ENCODE data around the gene RBL1.
"Not testable (repeated sequence)": the region's sequence is repeated elsewhere in the genome, so short reads cannot be mapped to it uniquely, and the experiment has no call there.

Gene RBL1

GRCh38 chr20:37042986-37043972 is 52.5 kb downstream of the RBL1 start:
- no peaks in the 10 kb centered on the region for H3K4me1 ChIP-seq (ENCODE audit: control insufficient read depth, insufficient read depth, low read length)
- no peak overlapping the region for H3K4me3 ChIP-seq (ENCODE audit: low read depth, low read length)
- TF ChIP-seq, protein P1, sequence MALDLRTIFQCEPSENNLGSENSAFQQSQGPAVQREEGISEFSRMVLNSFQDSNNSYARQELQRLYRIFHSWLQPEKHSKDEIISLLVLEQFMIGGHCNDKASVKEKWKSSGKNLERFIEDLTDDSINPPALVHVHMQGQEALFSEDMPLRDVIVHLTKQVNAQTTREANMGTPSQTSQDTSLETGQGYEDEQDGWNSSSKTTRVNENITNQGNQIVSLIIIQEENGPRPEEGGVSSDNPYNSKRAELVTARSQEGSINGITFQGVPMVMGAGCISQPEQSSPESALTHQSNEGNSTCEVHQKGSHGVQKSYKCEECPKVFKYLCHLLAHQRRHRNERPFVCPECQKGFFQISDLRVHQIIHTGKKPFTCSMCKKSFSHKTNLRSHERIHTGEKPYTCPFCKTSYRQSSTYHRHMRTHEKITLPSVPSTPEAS (tag by site-specific recombination; IDR thresholded peaks at IDR 0.05), result 0 out of 2 replicates have a peak, but pooled peaks have one; percentile 46
- TF ChIP-seq ZNF658 (tag by site-specific recombination; IDR thresholded peaks at IDR 0.05) (no peak), ZNF121 (tag by site-specific recombination; IDR thresholded peaks at IDR 0.05) (no peak)
- H3K9me3 ChIP-seq (ENCODE audit: control insufficient read depth, insufficient read depth, low read depth, low read length), result no peaks in the 10 kb centered on the region
- ChIA-PET POLR2A (interaction anchor here (0.7 kb wide), 1 partner anchor 100 kb away, joined by 7 read pairs; no protein-coding TSS in a partner anchor), CTCF (no interaction called here)
- peaks cover 73 to 90% of the 10 kb centered on the region in 2 experiments for H3K36me3 ChIP-seq (ENCODE audit: control insufficient read depth in 2 of 2, insufficient read depth in 1 of 2, low read length in 2 of 2)
- no peak overlapping the region for H3K27ac ChIP-seq (ENCODE audit: extremely low read depth, low read depth, low read length)

DNA sequence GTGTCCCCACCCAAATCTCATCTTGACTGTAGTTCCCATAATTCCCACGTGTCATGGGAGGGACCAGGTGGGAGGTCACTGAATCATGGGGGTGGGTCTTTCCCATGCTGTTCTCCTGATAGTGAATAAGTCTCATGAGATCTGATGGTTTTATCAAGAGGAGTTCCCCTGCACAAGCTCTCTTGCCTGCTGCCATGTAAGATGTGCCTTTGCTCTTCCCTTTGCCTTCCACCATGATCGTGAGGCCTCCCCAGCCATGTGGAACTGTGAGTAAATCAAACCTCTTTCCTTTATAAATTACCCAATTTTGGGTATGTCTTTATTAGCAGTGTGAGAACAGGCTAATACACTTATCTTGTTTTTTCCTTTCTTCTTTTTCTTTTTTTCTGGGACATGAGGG is 56.4 kb downstream of the RBL1 start:
- POLR2A ChIA-PET; H3K9me3 ChIP-seq (ENCODE audit: control insufficient read depth, insufficient read depth, low read depth, low read length); H3K4me3 ChIP-seq (ENCODE audit: low read depth, low read length); H3K27ac ChIP-seq (ENCODE audit: extremely low read depth, low read depth, low read length); H3K4me1 ChIP-seq (ENCODE audit: control insufficient read depth, insufficient read depth, low read length): not testable (repeated sequence)
- TF ChIP-seq SETDB1 (IDR thresholded peaks at IDR 0.05; ENCODE audit: insufficient read length, low read length), result peak; percentile 16
- TF ChIP-seq ZSCAN5A (tag by site-specific recombination; IDR thresholded peaks at IDR 0.05), result 0 out of 2 replicates have a peak, but pooled peaks have one; percentile 48
- TF ChIP-seq, protein P2, sequence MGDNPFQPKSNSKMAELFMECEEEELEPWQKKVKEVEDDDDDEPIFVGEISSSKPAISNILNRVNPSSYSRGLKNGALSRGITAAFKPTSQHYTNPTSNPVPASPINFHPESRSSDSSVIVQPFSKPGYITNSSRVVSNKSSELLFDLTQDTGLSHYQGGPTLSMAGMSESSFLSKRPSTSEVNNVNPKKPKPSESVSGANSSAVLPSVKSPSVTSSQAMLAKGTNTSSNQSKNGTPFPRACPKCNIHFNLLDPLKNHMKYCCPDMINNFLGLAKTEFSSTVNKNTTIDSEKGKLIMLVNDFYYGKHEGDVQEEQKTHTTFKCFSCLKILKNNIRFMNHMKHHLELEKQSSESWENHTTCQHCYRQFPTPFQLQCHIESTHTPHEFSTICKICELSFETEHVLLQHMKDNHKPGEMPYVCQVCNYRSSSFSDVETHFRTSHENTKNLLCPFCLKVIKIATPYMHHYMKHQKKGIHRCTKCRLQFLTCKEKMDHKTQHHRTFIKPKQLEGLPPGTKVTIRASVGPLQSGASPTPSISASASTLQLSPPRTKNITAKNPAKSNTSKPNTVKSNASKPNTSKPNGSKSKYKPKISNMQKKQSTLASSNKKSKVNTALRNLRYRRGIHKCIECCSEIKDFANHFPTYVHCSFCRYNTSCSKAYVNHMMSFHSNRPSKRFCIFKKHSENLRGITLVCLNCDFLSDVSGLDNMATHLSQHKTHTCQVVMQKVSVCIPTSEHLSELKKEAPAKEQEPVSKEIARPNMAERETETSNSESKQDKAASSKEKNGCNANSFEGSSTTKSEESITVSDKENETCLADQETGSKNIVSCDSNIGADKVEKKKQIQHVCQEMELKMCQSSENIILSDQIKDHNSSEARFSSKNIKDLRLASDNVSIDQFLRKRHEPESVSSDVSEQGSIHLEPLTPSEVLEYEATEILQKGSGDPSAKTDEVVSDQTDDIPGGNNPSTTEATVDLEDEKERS (tag by site-specific recombination; IDR thresholded peaks at IDR 0.05), result 0 out of 2 replicates have a peak, but pooled peaks have one; percentile 7
- CTCF ChIA-PET, result interaction anchor here (1.4 kb wide), 1 partner anchor 152 kb away, joined by 3 read pairs; no protein-coding TSS in a partner anchor
- H3K36me3 ChIP-seq (ENCODE audit: control insufficient read depth in 2 of 2, insufficient read depth in 1 of 2, low read length in 2 of 2), result peaks cover 55 to 77% of the 10 kb centered on the region in 2 experiments

- Histone ChIP-seq H3K36me3 (ENCODE audit: control insufficient read depth in 2 of 2, insufficient read depth in 1 of 2, low read length in 2 of 2) (peaks cover 59 to 68% of the 10 kb centered on the region in 2 experiments), H3K27ac (ENCODE audit: extremely low read depth, low read depth, low read length) (no peak overlapping the region), H3K4me3 (ENCODE audit: low read depth, low read length) (no peak overlapping the region), H3K4me1 (ENCODE audit: control insufficient read depth, insufficient read depth, low read length) (no peaks in the 10 kb centered on the region), H3K9me3 (ENCODE audit: control insufficient read depth, insufficient read depth, low read depth, low read length) (no peaks in the 10 kb centered on the region)
- POLR2A ChIA-PET, result no interaction called here
- CTCF ChIA-PET, result no interaction called here
- peak; percentile 94 for TF ChIP-seq ZNF146 (tag by site-specific recombination; IDR thresholded peaks at IDR 0.05)
- no peak for TF ChIP-seq ZNF155 (tag by site-specific recombination; IDR thresholded peaks at IDR 0.05)
- no peak for TF ChIP-seq ZNF324 (tag by site-specific recombination; IDR thresholded peaks at IDR 0.05)
These were observed 63.7 kb downstream of the RBL1 start for GRCh38 chr20:37032077-37032476.

DNA sequence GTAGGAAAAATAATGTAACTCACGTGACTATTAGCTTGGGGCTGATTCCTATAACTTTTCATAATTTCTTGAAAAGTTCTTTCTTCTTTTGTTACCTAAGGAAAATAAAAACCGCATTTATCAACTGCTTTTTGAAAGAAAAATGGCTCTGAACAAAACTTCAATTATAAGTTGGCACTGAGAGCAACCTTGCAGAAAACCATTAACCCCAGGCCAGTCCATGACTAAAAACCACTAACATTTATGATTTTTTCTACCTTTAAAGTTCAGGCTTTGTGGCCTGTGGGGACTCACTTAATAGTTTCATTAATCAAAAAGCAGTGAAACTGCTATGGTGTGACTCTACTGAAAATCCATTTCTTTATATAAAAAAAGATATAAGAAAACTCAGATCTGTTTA is 75.2 kb downstream of the RBL1 start:
- Histone ChIP-seq H3K9me3 (ENCODE audit: control insufficient read depth, insufficient read depth, low read depth, low read length) (no peaks in the 10 kb centered on the region), H3K36me3 (ENCODE audit: control insufficient read depth in 2 of 2, insufficient read depth in 1 of 2, low read length in 2 of 2) (peaks cover 35 to 62% of the 10 kb centered on the region in 2 experiments), H3K27ac (ENCODE audit: extremely low read depth, low read depth, low read length) (no peak overlapping the region), H3K4me1 (ENCODE audit: control insufficient read depth, insufficient read depth, low read length) (no peaks in the 10 kb centered on the region), H3K4me3 (ENCODE audit: low read depth, low read length) (no peak overlapping the region)
- ChIA-PET CTCF (interaction anchor here (0.7 kb wide), 1 partner anchor 34 kb away, joined by 3 read pairs; no protein-coding TSS in a partner anchor), POLR2A (no interaction called here)
- TF ChIP-seq ZNF354C (tag by site-specific recombination; IDR thresholded peaks at IDR 0.05; ENCODE audit: borderline replicate concordance, low read depth), result no peak
- TF ChIP-seq ZBTB20 (tag by site-specific recombination; IDR thresholded peaks at IDR 0.05), result no peak
- TF ChIP-seq ZBTB48 (tag by site-specific recombination; IDR thresholded peaks at IDR 0.05), result no peak
- TF ChIP-seq ZNF501 (tag by site-specific recombination; IDR thresholded peaks at IDR 0.05), result no peak
- TF ChIP-seq SCRT2 (tag by site-specific recombination; IDR thresholded peaks at IDR 0.05), result no peak

DNA sequence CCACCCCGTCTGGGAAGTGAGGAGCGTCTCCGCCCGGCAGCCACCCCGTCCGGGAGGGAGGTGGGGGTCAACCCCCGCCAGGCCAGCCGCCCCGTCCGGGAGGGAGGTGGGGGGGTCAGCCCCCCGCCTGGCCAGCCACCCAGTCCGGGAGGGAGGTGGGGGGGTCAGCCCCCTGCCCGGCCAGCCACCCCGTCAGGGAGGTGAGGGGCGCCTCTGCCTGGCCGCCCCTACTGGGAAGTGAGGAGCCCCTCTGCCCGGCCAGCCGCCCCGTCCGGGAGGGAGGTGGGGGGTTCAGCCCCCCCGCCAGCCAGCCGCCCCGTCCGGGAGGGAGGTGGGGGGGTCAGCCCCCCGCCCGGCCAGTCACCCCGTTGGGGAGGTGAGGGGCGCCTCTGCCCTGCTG is 83.2 kb downstream of the RBL1 start:
- POLR2A ChIA-PET; CTCF ChIA-PET; H3K27ac ChIP-seq (ENCODE audit: extremely low read depth, low read depth, low read length); H3K9me3 ChIP-seq (ENCODE audit: control insufficient read depth, insufficient read depth, low read depth, low read length); H3K4me3 ChIP-seq (ENCODE audit: low read depth, low read length); H3K4me1 ChIP-seq (ENCODE audit: control insufficient read depth, insufficient read depth, low read length): not testable (repeated sequence)
- peaks cover 23 to 38% of the 10 kb centered on the region in 2 experiments; a peak in 2 of 3 replicates for H3K36me3 ChIP-seq (ENCODE audit: control insufficient read depth in 2 of 2, insufficient read depth in 1 of 2, low read length in 2 of 2)

GRCh38 chr20:37011858-37012257 is 83.9 kb downstream of the RBL1 start:
- H3K4me3 ChIP-seq (ENCODE audit: low read depth, low read length); H3K9me3 ChIP-seq (ENCODE audit: control insufficient read depth, insufficient read depth, low read depth, low read length); POLR2A ChIA-PET; H3K4me1 ChIP-seq (ENCODE audit: control insufficient read depth, insufficient read depth, low read length); CTCF ChIA-PET; H3K27ac ChIP-seq (ENCODE audit: extremely low read depth, low read depth, low read length): not testable (repeated sequence)
- peaks cover 20 to 37% of the 10 kb centered on the region in 2 experiments; a peak in 2 of 3 replicates for H3K36me3 ChIP-seq (ENCODE audit: control insufficient read depth in 2 of 2, insufficient read depth in 1 of 2, low read length in 2 of 2)

Measured in HEK293 (cell line).